GM19193 (cell line): ENCODE measurements around the gene RNF217.

ENCODE experiments used
- POLR2A ChIP-seq: IDR thresholded peaks from 4 replicates; pipeline ENCODE4 v1.6.1; 2011; ENCODE audit not compliant: insufficient read depth, insufficient read length; ENCODE audit errors: extremely low read depth

Gene RNF217

GRCh38 chr6:125050663-125051318, 88.6 kb downstream of the RNF217 start:
- no peak for TF ChIP-seq POLR2A

- TF ChIP-seq POLR2A: no peak
Observed at GRCh38 chr6:125053809-125054208, 91.6 kb downstream of the RNF217 start.

- no peak for TF ChIP-seq POLR2A
Observed at GRCh38 chr6:125054331-125054730, 92.1 kb downstream of the RNF217 start.

GRCh38 chr6:125057392-125058246, 95.4 kb downstream of the RNF217 start:
- TF ChIP-seq POLR2A: no peak

- no peak for TF ChIP-seq POLR2A
Observed at GRCh38 chr6:125058546-125058945, 96.3 kb downstream of the RNF217 start.

GRCh38 chr6:125063307-125063706, 101.1 kb downstream of the RNF217 start:
- TF ChIP-seq POLR2A: no peak

- no peak for TF ChIP-seq POLR2A
Observed at GRCh38 chr6:125066140-125066539, 103.9 kb downstream of the RNF217 start.

GRCh38 chr6:125066964-125067363, 104.7 kb downstream of the RNF217 start:
- TF ChIP-seq POLR2A: no peak

- no peak for TF ChIP-seq POLR2A
Observed at GRCh38 chr6:125067552-125067951, 105.3 kb downstream of the RNF217 start.

GRCh38 chr6:125073071-125073470, 110.8 kb downstream of the RNF217 start:
- no peak for TF ChIP-seq POLR2A

- TF ChIP-seq POLR2A: no peak
Observed at GRCh38 chr6:125074120-125074519, 111.9 kb downstream of the RNF217 start.

- no peak for TF ChIP-seq POLR2A
Observed at GRCh38 chr6:125075741-125076481, 113.7 kb downstream of the RNF217 start.

GRCh38 chr6:125076482-125076742, 114.2 kb downstream of the RNF217 start:
- TF ChIP-seq POLR2A: no peak

- TF ChIP-seq POLR2A: no peak
Observed at GRCh38 chr6:125077453-125077852, 115.2 kb downstream of the RNF217 start.

- TF ChIP-seq POLR2A: no peak
Observed at GRCh38 chr6:125078602-125079321, 116.5 kb downstream of the RNF217 start.
